Cardiac fibroblast (primary cell): ENCODE measurements around the gene LYRM4.
A peak's percentile ranks its signal among the peaks of the same experiment; 100 is the strongest.

ENCODE experiments used
- DNase-seq, 2 donors: peaks; one replicate each; pipeline versions ENCODE4 v3.0.0 to v3.0.0-alpha.2; 2010; ENCODE audit warnings: low read depth in 2 of 2
- H3K4me3 ChIP-seq, 2 donors: replicated peaks in 1 of 2; 1 replicate in 1 of 2; 2 replicates in 1 of 2; pipeline ENCODE4 v1.5.1; 2011; ENCODE audit warnings: low read depth in 2 of 2, low read length in 2 of 2, mild to moderate bottlenecking in 2 of 2, moderate library complexity in 1 of 2
- TF ChIP-seq, protein P1 (sequence below): IDR thresholded peaks from one replicate; pipeline ENCODE4 v1.5.1; 2011; ENCODE audit warnings: low read depth, mild to moderate bottlenecking, low read length, inconsistent platforms

LYRM4 gene

DNA sequence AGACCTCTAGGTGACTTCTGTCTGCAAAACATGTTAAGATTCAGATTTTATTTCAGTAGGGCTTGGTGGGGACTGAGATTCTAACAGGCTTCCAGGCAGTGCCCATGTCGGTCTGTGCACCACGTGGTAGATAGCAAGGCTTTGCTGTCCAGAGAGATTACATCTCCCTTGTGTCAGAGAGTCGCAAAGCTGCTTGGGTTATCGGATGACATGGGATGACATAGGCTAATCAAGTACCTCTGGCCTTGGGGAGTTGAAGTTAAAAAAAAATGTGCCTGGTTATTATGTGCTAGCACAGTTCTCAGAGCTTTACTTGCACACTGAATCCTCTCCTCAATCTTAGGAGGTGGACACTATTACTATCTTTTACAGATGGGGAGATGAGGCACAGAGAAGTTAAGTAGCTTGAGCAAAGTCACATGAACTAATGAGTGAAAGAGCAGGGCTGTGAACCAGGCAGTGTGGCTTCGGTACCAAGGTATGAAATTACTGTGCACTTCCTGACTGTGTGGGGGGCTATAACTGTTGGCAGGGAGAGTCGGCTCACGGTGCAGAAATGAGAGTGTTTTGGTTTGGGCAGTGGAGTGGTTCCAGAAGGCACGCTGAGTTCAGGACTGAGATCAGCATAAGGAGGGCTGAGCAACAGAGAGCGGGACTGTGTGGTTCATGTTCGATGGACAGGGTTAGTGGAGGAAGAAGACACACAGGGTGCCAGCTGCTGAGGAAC lies 41.6 kb upstream of the LYRM4 start:
- H3K4me3 ChIP-seq: no peak overlapping the region
- DNase-seq: no peak
- TF ChIP-seq, protein P1, sequence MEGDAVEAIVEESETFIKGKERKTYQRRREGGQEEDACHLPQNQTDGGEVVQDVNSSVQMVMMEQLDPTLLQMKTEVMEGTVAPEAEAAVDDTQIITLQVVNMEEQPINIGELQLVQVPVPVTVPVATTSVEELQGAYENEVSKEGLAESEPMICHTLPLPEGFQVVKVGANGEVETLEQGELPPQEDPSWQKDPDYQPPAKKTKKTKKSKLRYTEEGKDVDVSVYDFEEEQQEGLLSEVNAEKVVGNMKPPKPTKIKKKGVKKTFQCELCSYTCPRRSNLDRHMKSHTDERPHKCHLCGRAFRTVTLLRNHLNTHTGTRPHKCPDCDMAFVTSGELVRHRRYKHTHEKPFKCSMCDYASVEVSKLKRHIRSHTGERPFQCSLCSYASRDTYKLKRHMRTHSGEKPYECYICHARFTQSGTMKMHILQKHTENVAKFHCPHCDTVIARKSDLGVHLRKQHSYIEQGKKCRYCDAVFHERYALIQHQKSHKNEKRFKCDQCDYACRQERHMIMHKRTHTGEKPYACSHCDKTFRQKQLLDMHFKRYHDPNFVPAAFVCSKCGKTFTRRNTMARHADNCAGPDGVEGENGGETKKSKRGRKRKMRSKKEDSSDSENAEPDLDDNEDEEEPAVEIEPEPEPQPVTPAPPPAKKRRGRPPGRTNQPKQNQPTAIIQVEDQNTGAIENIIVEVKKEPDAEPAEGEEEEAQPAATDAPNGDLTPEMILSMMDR: no peak

DNA sequence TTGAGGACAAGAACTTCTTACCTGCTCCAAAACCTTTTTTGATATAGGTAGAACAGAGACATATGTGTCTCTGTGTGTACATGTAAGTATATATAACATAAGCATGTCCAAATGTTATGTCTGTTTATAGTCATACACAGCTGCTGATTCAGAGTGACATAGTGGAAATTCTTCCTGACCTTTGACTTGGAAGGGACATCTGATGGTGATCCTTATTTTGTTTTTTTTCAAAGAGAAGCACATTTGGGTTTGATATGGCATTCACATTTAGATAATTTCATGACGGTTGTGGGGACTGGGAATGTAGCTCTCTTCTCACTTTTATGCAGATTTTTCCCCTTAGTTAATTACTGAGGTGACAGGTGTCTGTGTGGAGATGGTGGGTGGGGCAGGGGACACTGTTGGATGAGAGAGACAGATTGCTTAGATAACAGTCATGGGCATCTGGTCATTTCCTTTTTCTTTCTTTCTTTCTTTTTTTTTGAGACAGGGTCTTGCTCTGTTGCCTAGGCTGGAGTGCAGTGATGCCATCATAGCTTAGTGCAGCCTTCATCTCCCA lies 39.5 kb upstream of the LYRM4 start:
- no peak overlapping the region for H3K4me3 ChIP-seq
- DNase-seq: no peak
- TF ChIP-seq, protein P1: no peak

DNA sequence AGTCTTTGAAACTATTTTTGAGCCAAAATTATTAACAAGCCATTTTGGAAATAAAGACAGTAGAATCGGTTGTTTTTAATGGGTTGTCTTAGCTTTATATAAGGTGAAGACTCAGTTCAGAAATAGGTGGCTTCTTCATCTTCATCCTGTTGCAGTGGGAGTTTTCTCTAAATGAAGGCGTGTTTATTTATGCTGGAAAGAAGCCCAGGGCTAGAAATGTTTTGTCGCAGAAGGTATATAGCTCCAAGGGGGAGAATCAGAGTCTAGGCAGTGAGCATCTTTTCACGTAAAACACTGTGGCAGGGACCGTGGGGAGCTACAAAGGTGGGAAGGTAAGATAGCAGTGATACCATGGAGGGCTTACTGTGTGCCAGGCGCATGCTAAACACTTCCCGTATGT lies 34.9 kb upstream of the LYRM4 start:
- DNase-seq: peak in 1 of 2 donors; percentile 15
- TF ChIP-seq, protein P1: no peak
- no peak overlapping the region for H3K4me3 ChIP-seq

DNA sequence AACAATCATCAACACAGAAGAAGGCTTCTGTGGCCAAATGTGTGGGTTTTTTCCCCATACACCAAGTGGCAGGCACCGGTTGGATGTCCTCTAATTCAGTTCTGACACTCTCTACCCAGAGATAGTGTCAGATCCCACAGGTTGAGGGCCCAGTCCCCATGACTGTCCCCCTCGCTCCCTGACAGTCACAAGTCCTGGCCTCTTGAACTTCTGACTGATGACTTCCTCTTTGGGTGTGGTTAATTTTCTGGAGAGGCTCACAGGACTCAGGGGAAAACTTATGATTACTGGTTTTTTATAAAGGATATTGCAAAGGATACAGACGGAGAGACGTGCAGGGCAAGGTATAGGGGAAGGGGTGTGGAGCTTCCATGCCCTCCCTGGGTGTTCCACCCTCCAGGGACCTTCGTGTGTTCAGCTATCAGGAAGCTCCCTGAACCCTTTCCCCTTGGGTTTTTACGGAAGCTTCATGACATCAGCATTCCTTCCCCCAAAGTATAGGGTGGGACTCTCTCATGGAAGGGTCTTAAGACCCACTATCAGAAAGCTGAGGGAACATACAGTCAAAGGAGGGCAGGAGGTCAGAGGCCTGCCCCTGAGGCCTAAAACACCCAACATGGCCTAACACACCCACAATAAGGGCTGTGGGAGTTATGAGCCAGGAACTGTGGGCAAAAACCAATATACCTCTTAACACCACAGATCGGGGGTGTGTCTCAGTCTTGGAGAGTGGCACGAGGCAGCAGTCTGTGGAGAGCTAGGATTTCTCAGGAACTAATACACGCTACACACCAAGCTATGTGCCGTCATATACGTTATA lies 33.9 kb upstream of the LYRM4 start:
- no peak overlapping the region for H3K4me3 ChIP-seq
- DNase-seq: no peak
- TF ChIP-seq, protein P1: no peak

GRCh38 chr6:5293692-5294091 lies 32.9 kb upstream of the LYRM4 start:
- H3K4me3 ChIP-seq: no peak overlapping the region
- DNase-seq: no peak
- TF ChIP-seq, protein P1: no peak

DNA sequence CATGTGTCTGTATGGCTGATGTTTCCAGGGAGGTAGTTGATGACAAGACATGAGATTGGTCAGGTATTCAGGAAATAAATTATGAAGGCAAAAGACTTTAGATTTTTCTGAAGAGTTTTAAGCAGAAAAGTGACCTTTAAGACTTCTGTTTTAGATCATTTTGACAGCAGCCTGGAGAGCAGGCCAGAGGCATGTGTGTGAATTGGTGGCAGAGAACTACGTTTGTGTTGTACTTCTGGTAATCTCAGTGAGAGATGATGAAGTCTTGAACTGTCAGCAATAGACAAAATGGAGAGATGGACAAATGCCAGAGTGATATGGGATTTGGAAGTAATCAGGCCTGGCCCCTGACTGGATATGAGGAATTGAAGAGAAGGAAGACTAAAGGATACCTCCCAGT lies 31.4 kb upstream of the LYRM4 start:
- DNase-seq: peak in 1 of 2 donors; percentile 15
- no peak overlapping the region for H3K4me3 ChIP-seq
- TF ChIP-seq, protein P1: no peak
